Gastrocnemius medialis (tissue), 4 donors: ENCODE measurements around the gene COLEC11.

Experiments
- POLR2A ChIP-seq, 2 donors: fragments of 450-650 bp; IDR thresholded peaks; one replicate each; pipeline ENCODE4 v1.6.1; 2017; ENCODE audit warnings: antibody characterized with exemption in 2 of 2, mild to moderate bottlenecking in 2 of 2, moderate library complexity in 2 of 2
- TF ChIP-seq, protein P1 (sequence below), 5 experiments: fragments of 450-650 bp in 3 of 5; fragments of 200-600 bp in 2 of 5; sonication (generic) in 2 of 5; IDR thresholded peaks in 4 of 5; conservative IDR thresholded peaks in 1 of 5; 1 replicate in 4 of 5; 2 replicates in 1 of 5; pipeline ENCODE4 v1.5.1; 2016 to 2019; ENCODE audit warnings: antibody characterized with exemption in 5 of 5, mild to moderate bottlenecking in 3 of 5, moderate library complexity in 3 of 5

DNA sequence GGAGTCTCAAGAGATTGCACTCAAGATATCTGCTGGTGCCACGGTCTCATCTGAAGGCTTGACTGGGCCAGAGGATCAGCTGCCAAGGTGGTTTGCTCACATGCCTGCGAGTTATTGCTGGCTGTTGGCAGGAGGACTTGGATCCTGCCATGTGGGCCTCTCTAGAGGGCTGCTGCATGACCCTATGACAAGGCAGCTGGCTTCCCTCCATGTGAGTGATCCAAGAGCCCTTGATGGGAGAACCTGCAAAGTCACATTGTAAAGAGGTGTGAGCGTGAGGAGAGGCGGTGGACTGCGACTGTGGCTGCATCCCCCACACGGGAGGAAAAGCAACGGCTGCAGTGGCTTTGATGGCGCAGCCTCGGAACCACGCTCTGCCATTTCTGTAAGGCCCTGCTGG is 59.1 kb downstream of the COLEC11 start:
- TF ChIP-seq POLR2A (IDR thresholded peaks at IDR 0.05): no peak
- TF ChIP-seq, protein P1, sequence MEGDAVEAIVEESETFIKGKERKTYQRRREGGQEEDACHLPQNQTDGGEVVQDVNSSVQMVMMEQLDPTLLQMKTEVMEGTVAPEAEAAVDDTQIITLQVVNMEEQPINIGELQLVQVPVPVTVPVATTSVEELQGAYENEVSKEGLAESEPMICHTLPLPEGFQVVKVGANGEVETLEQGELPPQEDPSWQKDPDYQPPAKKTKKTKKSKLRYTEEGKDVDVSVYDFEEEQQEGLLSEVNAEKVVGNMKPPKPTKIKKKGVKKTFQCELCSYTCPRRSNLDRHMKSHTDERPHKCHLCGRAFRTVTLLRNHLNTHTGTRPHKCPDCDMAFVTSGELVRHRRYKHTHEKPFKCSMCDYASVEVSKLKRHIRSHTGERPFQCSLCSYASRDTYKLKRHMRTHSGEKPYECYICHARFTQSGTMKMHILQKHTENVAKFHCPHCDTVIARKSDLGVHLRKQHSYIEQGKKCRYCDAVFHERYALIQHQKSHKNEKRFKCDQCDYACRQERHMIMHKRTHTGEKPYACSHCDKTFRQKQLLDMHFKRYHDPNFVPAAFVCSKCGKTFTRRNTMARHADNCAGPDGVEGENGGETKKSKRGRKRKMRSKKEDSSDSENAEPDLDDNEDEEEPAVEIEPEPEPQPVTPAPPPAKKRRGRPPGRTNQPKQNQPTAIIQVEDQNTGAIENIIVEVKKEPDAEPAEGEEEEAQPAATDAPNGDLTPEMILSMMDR (IDR thresholded peaks at IDR 0.05 in 4 of 5, conservative IDR thresholded peaks at IDR 0.05 in 1 of 5): no peak
